HG02885 (cell line): ENCODE data around the gene CYBRD1.
"Not testable (repeated sequence)": the region's sequence is repeated elsewhere in the genome, so short reads cannot be mapped to it uniquely, and the experiment has no call there.

ENCODE experiments used
- ATAC-seq: cut with Tn5 transposase; IDR thresholded peaks from one replicate; pipeline ENCODE4 v1.9.1; 2021; ENCODE audit warnings: mild to moderate bottlenecking; ENCODE audit not compliant: unreplicated experiment, poor library complexity

The CYBRD1 gene

GRCh38 chr2:171514908-171515582 is 7.2 kb upstream of the CYBRD1 start:
- no peak for ATAC-seq

GRCh38 chr2:171515672-171516298 is 6.5 kb upstream of the CYBRD1 start:
- no peak for ATAC-seq

DNA sequence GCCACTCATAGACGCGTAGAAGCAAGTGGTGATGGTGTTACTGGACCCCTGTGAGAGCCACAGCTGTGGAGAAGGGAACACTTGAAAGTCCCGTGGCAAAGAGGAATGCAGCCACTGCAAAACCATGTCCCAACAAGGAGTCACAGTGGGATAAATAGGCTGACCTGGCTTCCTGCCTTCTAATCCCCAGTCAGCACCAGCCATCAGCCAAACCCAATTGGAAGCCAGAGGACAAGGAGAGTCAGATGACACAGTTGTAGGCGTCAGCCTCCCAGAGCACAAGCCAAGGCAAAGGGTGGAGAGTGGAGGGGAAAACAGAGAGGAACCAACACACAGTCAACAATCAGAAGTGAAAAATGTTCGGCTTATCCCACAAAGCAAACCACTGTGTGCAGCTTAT is 5.5 kb upstream of the CYBRD1 start:
- no peak for ATAC-seq

- ATAC-seq: no peak
Observed at GRCh38 chr2:171520471-171520870, 1.8 kb upstream of the CYBRD1 start.

GRCh38 chr2:171521361-171522051 is 768 bp upstream of the CYBRD1 start:
- ATAC-seq: no peak

- ATAC-seq: peak; percentile 39
Observed at GRCh38 chr2:171522788-171523087, 464 bp downstream of the CYBRD1 start.

DNA sequence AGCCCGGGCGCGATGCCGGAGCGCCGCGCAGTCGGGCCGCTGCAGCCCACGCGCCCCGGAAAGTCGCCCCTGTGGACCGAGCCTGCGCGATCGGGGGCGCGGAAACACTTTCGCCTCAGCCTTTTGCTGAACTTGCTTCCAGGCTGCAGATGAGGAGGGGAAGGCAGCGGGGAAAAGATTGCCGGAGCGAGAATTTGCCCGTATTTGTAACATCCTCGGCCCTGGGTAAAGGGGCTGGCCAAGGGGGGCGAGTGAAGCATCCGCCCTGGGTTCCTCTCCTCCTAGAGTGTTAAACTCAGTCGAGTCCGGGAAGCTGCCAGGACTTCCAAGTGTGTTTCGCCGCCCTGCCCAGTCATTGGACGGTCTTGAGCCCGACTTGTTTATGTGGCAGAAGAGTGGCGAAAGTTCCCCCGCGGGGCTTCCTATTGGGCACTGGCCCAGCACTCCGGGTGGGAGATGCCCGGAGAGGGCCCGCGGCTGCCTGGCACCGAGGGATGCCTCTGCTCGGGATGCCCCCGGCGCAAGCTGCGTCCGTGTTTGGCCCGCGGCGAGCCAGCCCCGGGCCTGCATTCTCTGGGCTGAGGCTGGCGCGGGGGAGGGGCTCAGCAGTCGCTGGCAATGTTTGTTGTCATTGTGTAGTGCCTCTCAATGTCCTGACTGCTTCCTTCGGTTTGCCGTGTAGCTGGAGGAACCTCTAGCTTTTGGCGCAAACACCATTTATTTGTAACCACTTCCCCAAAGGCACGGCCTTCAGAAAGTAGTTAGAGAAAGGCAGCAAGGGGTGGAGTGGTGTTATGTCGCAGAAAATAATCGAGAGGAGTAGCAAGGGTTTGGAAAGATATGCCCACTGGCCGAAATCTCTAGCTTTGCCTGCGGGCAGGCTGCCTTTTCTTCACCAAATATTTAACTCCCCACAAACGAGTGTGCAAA is 1.1 kb downstream of the CYBRD1 start:
- peak; percentile 42 for ATAC-seq

GRCh38 chr2:171524018-171524401 is 1.7 kb downstream of the CYBRD1 start:
- ATAC-seq: no peak

DNA sequence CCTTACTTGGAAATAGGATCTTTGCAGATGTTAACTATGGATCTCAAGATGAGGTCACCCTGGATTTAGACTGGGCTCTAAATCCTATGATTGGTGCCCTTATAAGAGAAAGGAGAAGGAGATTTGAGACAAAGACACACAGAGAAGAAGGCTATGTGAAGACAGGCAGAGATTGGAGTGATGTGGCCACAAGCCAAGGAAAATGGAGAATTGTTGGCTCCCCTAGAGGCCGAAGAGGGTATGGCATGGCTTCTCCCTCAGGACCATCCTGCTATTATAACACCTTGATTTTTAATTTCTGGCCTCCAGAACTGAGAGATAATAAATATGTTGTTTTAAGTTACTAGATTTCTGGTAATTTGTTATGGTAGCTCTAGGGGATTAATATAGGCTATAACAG is 7.6 kb downstream of the CYBRD1 start:
- ATAC-seq: no peak

DNA sequence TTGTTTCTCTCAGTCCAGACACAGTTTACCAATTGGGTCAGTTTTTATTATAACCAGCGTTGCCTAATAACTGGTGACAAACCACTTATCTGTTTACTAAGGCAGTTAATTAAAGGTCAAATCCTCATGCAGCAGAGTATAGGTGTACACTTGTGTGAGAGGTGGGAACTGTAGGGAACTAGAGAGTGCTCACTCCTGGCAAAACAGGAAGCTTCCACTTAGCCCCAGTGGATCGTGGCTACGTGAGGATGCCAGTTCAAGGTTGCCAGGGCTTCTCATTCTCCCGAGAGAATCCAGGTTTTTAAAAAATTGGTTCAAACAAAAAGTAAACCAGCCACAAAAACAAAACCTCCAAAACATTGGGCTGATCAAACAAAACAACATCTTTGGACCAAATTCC is 8.1 kb downstream of the CYBRD1 start:
- no peak for ATAC-seq

GRCh38 chr2:171530859-171531258 is 8.6 kb downstream of the CYBRD1 start:
- not testable (repeated sequence) for ATAC-seq

DNA sequence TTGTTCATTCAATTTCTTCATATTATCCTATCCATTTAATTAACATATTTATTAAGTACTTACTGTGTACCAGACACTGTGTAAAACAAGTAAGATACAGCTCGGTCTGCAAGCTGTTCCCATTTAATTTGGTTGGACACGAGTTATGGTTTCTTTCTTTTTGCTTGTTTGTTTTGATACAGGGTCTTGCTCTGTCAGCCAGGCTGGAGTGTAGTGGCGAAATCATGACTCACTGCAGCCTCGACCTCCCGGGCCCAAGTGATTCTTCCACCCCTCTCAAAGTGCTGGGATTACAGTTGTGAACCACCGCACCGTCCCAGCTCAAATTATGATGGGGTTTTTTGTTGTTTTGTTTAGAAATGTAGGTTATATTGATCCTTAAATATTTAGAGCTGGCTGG is 9.0 kb downstream of the CYBRD1 start:
- no peak for ATAC-seq

- ATAC-seq: no peak
Observed at GRCh38 chr2:171531836-171532450, 9.7 kb downstream of the CYBRD1 start.

DNA sequence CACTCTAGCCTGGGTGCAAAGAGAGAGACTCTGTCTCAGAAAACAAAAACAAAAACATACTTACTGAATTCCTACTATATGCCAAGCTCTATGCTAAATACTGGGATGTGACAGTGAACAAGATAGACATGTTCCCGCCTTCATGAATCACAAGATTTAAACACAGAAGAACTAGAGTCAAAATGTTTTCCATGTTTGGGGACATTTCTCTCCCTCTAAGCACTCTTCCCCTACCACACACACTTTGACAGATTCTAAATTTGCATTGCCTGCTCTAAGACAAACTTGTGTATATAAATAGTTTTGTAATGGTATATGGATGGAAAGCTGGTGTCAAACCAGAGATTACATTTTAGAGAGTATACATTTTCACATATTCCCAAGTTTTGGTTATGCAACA is 11.1 kb downstream of the CYBRD1 start:
- ATAC-seq: no peak

- not testable (repeated sequence) for ATAC-seq
Observed at GRCh38 chr2:171535528-171535927, 13.3 kb downstream of the CYBRD1 start.

DNA sequence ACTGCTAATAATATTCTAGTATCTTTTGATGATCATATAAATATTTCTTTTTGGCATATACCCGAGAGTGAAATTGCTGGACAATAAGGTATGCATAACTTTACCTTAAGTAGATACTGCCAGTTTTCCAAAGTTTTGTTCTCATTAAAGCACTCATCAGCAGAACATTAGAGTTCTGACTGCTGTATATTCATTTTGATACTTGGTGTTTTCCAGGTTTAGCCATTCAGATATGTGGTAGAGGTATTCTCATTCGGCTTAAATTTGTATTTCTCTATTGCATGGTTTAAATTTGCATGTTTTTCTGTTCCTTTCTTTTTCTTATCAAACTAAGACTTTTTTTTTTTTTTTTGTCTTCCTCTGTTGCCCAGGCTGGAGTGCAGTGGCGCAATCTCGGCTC is 18.2 kb downstream of the CYBRD1 start:
- peak; percentile 44 for ATAC-seq

DNA sequence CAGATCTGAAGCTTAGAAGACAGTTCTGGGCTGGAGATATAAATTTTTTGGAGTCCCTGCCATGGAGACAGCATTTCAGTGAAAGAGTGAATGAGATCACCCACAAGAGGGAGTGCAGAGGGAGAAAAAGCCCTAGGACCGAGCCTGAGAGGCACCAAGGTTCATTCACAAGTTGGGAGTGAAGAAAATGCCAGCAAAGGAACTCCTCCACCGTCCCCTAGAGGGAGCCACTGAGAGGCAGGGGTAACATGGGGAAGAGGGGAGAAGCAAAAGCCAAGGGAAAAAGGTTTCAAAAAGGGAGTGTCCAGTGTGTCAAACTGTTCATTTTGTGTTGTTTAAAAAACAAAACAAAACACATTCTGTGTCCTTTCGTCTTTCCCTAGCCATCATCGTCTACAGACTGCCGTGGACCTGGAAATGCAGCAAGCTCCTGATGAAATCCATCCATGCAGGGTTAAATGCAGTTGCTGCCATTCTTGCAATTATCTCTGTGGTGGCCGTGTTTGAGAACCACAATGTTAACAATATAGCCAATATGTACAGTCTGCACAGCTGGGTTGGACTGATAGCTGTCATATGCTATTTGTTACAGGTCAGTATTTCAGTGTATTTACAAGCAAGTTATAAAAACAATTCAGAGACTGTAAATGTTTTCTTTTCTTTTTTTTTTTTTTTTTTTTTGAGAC is 19.1 kb downstream of the CYBRD1 start:
- ATAC-seq: no peak

- no peak for ATAC-seq
Observed at GRCh38 chr2:171545086-171545485, 22.8 kb downstream of the CYBRD1 start.

DNA sequence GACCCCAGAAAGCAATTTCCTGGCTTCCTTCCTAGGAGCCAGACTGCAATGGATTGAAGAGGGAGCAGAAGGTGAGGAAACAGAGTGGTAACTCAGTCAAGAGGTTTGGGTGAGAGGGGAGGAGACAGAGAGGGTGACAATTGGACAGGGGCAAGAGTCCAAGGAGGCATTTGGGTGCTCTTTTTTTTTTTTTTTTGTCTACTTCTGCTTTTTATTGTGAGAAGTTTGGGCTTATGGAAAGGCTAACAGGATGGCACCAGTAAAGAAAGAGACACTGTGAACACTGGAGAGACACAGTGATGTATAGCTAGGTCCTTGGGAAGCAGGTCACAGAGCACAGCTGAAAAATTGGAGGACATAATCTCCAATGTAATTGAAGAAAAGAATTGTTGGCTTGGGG is 25.0 kb downstream of the CYBRD1 start:
- no peak for ATAC-seq

GRCh38 chr2:171547720-171548119 is 25.4 kb downstream of the CYBRD1 start:
- ATAC-seq: no peak
